ENCODE results near the gene TNF.
A peak's percentile ranks its signal among the peaks of the same experiment; 100 is the strongest.

Gene TNF

GRCh38 chr6:31541059-31541657, 34.2 kb upstream of the TNF start (continued):
- no peak for TF ChIP-seq ZNF530 (tag by site-specific recombination; IDR thresholded peaks at IDR 0.05; ENCODE audit: low read depth)

- Histone ChIP-seq H3K9me3 (ENCODE audit: control insufficient read depth, insufficient read depth, low read depth, low read length) (no peaks in the 10 kb centered on the region), H3K27ac (ENCODE audit: extremely low read depth, low read depth, low read length) (peak within 1 kb of the TSS; percentile 100), H3K4me3 (ENCODE audit: low read depth, low read length) (peak within 1 kb of the TSS; percentile 64), H3K4me1 (ENCODE audit: control insufficient read depth, insufficient read depth, low read length) (peaks cover 14% of the 10 kb centered on the region), H3K36me3 (ENCODE audit: control insufficient read depth in 2 of 2, insufficient read depth in 1 of 2, low read length in 2 of 2) (peaks cover 39 to 43% of the 10 kb centered on the region in 2 experiments)
- POLR2A ChIA-PET = interaction anchor here (0.6 to 4.2 kb wide), 52 partner anchors 8 to 1430 kb away, joined by 3 to 112 read pairs (median 5); partner anchors contain the start of genes ATF6B, BAG6, C6orf47 and GPANK1
- CTCF ChIA-PET = interaction anchor here (0.6 to 13.9 kb wide), 11 partner anchors 9 to 413 kb away, joined by 3 to 431 read pairs (median 4); partner anchors contain the start of genes LST1, LTB, MCCD1 and NCR3
- TF ChIP-seq INSM2 (tag by site-specific recombination; IDR thresholded peaks at IDR 0.05) = peak; percentile 57; the same call in 1 of the 2 replicates
- TF ChIP-seq ZNF501 (tag by site-specific recombination; IDR thresholded peaks at IDR 0.05) = peak; percentile 93; the same call in 1 of the 2 replicates
- TF ChIP-seq ZNF433 (tag by site-specific recombination; IDR thresholded peaks at IDR 0.05; ENCODE audit: low read depth) = no peak
- TF ChIP-seq ZNF169 (tag by site-specific recombination; IDR thresholded peaks at IDR 0.05) = no peak
- TF ChIP-seq OVOL3 (tag by site-specific recombination; IDR thresholded peaks at IDR 0.05) = no peak; the same call in 1 of the 2 replicates
- peak; percentile 21; the same call in 1 of the 2 replicates for TF ChIP-seq REPIN1 (tag by site-specific recombination; IDR thresholded peaks at IDR 0.05; ENCODE audit: low read depth)
- peak; percentile 99 for TF ChIP-seq ZNF580 (tag by site-specific recombination; IDR thresholded peaks at IDR 0.05)
- TF ChIP-seq, protein P1, sequence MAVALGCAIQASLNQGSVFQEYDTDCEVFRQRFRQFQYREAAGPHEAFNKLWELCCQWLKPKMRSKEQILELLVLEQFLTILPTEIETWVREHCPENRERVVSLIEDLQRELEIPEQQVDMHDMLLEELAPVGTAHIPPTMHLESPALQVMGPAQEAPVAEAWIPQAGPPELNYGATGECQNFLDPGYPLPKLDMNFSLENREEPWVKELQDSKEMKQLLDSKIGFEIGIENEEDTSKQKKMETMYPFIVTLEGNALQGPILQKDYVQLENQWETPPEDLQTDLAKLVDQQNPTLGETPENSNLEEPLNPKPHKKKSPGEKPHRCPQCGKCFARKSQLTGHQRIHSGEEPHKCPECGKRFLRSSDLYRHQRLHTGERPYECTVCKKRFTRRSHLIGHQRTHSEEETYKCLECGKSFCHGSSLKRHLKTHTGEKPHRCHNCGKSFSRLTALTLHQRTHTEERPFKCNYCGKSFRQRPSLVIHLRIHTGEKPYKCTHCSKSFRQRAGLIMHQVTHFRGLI (tag by site-specific recombination; IDR thresholded peaks at IDR 0.05) = 0 out of 2 replicates have a peak, but pooled peaks have one; percentile 28
- TF ChIP-seq ZNF19 (tag by site-specific recombination; IDR thresholded peaks at IDR 0.05; ENCODE audit: low read depth) = no peak
- TF ChIP-seq PATZ1 (tag by site-specific recombination; IDR thresholded peaks at IDR 0.05) = no peak
- peak; percentile 100 for TF ChIP-seq ZNF335 (tag by site-specific recombination; conservative IDR thresholded peaks at IDR 0.05)
- TF ChIP-seq ZNF701 (tag by site-specific recombination; IDR thresholded peaks at IDR 0.05) = peak; percentile 97
- no peak for TF ChIP-seq ZNF423 (tag by site-specific recombination; IDR thresholded peaks at IDR 0.05)
- peak; percentile 17; the same call in 1 of the 2 replicates for TF ChIP-seq ZBTB7A (tag by site-specific recombination; IDR thresholded peaks at IDR 0.05; ENCODE audit: low read depth)
- TF ChIP-seq, protein P2, sequence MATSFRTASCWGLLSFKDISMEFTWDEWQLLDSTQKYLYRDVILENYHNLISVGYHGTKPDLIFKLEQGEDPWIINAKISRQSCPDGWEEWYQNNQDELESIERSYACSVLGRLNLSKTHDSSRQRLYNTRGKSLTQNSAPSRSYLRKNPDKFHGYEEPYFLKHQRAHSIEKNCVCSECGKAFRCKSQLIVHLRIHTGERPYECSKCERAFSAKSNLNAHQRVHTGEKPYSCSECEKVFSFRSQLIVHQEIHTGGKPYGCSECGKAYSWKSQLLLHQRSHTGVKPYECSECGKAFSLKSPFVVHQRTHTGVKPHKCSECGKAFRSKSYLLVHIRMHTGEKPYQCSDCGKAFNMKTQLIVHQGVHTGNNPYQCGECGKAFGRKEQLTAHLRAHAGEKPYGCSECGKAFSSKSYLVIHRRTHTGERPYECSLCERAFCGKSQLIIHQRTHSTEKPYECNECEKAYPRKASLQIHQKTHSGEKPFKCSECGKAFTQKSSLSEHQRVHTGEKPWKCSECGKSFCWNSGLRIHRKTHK (tag by site-specific recombination; IDR thresholded peaks at IDR 0.05) = no peak
- TF ChIP-seq, protein P3, sequence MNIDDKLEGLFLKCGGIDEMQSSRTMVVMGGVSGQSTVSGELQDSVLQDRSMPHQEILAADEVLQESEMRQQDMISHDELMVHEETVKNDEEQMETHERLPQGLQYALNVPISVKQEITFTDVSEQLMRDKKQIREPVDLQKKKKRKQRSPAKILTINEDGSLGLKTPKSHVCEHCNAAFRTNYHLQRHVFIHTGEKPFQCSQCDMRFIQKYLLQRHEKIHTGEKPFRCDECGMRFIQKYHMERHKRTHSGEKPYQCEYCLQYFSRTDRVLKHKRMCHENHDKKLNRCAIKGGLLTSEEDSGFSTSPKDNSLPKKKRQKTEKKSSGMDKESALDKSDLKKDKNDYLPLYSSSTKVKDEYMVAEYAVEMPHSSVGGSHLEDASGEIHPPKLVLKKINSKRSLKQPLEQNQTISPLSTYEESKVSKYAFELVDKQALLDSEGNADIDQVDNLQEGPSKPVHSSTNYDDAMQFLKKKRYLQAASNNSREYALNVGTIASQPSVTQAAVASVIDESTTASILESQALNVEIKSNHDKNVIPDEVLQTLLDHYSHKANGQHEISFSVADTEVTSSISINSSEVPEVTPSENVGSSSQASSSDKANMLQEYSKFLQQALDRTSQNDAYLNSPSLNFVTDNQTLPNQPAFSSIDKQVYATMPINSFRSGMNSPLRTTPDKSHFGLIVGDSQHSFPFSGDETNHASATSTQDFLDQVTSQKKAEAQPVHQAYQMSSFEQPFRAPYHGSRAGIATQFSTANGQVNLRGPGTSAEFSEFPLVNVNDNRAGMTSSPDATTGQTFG (tag by site-specific recombination; IDR thresholded peaks at IDR 0.05; ENCODE audit: borderline replicate concordance) = no peak
- peak; percentile 27; the same call in 1 of the 2 replicates for TF ChIP-seq ZNF513 (tag by site-specific recombination; IDR thresholded peaks at IDR 0.05)
Observed at GRCh38 chr6:31541658-31542521, 33.5 kb upstream of the TNF start, which contains the start of gene DDX39B. DDX39B (minus strand) TSS chr6:31542003; CDS start chr6:31540532, 1,471 bp downstream.
